OCI-LY1 (cell line): Measurements from ENCODE around the gene HTR1E.
"Not testable (repeated sequence)": the region's sequence is repeated elsewhere in the genome, so short reads cannot be mapped to it uniquely, and the experiment has no call there.

ENCODE experiments used
- H2AFZ ChIP-seq: fragments of 200-600 bp; sonication (generic), shearing (Covaris generic); 2 replicates; pipeline ENCODE4 v1.6.0; 2014; ENCODE audit warnings: antibody characterized with exemption, mild to moderate bottlenecking, low read length
- H3F3A ChIP-seq: fragments of 200-600 bp; sonication (generic), shearing (Covaris generic); 2 replicates; pipeline ENCODE4 v1.6.0; 2014; ENCODE audit warnings: mild to moderate bottlenecking, antibody characterized with exemption, low read length, moderate library complexity; ENCODE audit not compliant: insufficient read depth
- H3K27ac ChIP-seq: fragments of 200-600 bp; sonication (generic); 2 replicates; pipeline ENCODE4 v1.5.1; 2014; ENCODE audit warnings: low read length, mixed run types, mild to moderate bottlenecking, low read depth; ENCODE audit not compliant: poor library complexity, severe bottlenecking
- H3K27me3 ChIP-seq: fragments of 200-600 bp; sonication (generic); 2 replicates; pipeline ENCODE4 v1.6.0; 2014; ENCODE audit warnings: antibody characterized with exemption, mild to moderate bottlenecking, low read length, moderate library complexity; ENCODE audit not compliant: insufficient read depth
- H3K36me3 ChIP-seq: fragments of 200-600 bp; sonication (generic); 2 replicates; pipeline ENCODE4 v1.6.1; 2014; ENCODE audit warnings: mild to moderate bottlenecking, antibody characterized with exemption, low read length, moderate library complexity, mixed read lengths; ENCODE audit not compliant: insufficient read depth
- H3K4me1 ChIP-seq: fragments of 200-600 bp; sonication (generic); 2 replicates; pipeline ENCODE4 v1.5.1; 2014; ENCODE audit warnings: mild to moderate bottlenecking, low read length, moderate library complexity; ENCODE audit not compliant: insufficient read depth, severe bottlenecking
- H3K4me2 ChIP-seq: fragments of 200-600 bp; sonication (generic), shearing (Covaris generic); 2 replicates; pipeline ENCODE4 v1.6.1; 2014; ENCODE audit warnings: low read length
- H3K4me3 ChIP-seq: fragments of 200-600 bp; sonication (generic); 2 replicates; pipeline ENCODE4 v1.5.1; 2014; ENCODE audit warnings: low read length, low read depth, mild to moderate bottlenecking, mixed read lengths; ENCODE audit not compliant: poor library complexity, severe bottlenecking
- H3K79me2 ChIP-seq: fragments of 200-600 bp; shearing (Covaris generic); 2 replicates; pipeline ENCODE4 v1.6.1; 2016; ENCODE audit warnings: mixed run types, low read length, mixed read lengths; ENCODE audit not compliant: insufficient read depth
- H3K9ac ChIP-seq: fragments of 200-600 bp; sonication (generic), shearing (Covaris generic); 2 replicates; pipeline ENCODE4 v1.6.1; 2014; ENCODE audit warnings: mild to moderate bottlenecking, low read length, mixed read lengths
- H3K9me2 ChIP-seq: fragments of 200-600 bp; sonication (generic), shearing (Covaris generic); 2 replicates; pipeline ENCODE4 v1.6.1; 2014; ENCODE audit warnings: low read depth, mild to moderate bottlenecking, low read length, mixed read lengths
- H3K9me3 ChIP-seq: fragments of 200-600 bp; shearing (Covaris generic); 2 replicates; pipeline ENCODE4 v1.6.1; 2014; ENCODE audit warnings: low read length, mixed read lengths
- H4K20me1 ChIP-seq: fragments of 200-600 bp; sonication (generic), shearing (Covaris generic); 2 replicates; pipeline ENCODE4 v1.6.0; 2016; ENCODE audit warnings: mild to moderate bottlenecking, low read length; ENCODE audit not compliant: insufficient read depth
- EZH2 ChIP-seq: fragments of 200-600 bp; sonication (generic), shearing (Covaris generic); IDR thresholded peaks from 2 replicates; pipeline ENCODE4 v1.8.0; 2017; ENCODE audit warnings: borderline replicate concordance, mixed run types, mild to moderate bottlenecking, antibody characterized with exemption, low read length, moderate library complexity, mixed read lengths
- TF ChIP-seq, protein P1 (sequence below): fragments of 200-600 bp; sonication (generic), shearing (Covaris generic); IDR thresholded peaks from 2 replicates; pipeline ENCODE4 v1.5.1; 2017; ENCODE audit warnings: mild to moderate bottlenecking, antibody characterized with exemption, low read length, moderate library complexity, mixed read lengths

Gene HTR1E, protein sequence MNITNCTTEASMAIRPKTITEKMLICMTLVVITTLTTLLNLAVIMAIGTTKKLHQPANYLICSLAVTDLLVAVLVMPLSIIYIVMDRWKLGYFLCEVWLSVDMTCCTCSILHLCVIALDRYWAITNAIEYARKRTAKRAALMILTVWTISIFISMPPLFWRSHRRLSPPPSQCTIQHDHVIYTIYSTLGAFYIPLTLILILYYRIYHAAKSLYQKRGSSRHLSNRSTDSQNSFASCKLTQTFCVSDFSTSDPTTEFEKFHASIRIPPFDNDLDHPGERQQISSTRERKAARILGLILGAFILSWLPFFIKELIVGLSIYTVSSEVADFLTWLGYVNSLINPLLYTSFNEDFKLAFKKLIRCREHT

DNA sequence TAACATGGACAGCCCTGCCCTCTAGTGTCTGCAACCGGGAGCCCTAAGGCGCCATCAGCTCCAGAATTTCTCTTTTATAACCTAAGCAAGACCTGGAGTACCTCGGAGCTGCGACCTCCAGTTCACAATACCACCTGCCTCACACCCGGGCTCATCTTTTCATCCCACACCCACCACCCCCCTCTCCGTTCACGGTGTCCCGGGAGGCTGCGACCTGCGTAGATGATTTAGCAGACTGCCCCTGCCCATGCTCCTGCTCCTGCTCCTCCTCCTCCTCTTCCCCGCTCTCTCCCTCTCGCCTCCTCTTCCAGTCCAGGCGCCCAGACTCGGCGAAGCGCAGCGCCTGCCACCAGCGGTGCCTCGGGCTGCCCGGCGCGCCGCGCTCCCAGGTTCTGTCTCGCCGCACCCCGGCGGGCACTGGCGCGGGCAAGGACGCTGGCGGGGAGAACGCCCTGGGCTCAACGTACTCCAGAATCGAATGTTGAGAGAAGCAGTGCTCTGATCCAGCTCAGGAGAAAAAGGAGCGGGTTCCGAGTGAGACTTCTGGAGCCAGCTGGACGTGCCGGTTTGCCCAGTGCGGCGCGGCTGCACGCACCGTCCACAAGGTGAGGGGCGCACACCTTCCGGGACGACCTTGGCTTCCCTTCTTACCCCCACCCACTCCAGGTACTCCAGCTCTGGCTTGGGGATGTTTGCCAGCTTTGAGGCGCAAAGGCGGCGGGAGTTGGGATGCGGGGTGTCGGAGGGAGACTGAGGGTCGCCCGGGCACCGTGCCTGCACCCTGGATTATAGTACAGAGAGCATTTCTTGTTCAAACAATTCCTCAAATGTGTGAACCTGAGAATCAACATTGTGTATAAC is at the start of gene HTR1E:
TSS of gene HTR1E (plus strand) at position 310 of the 861 bp plus-strand sequence. CDS start 77,807 bp downstream, outside the sequence.
- no peak within 1 kb of the TSS for H3K4me2 ChIP-seq

DNA sequence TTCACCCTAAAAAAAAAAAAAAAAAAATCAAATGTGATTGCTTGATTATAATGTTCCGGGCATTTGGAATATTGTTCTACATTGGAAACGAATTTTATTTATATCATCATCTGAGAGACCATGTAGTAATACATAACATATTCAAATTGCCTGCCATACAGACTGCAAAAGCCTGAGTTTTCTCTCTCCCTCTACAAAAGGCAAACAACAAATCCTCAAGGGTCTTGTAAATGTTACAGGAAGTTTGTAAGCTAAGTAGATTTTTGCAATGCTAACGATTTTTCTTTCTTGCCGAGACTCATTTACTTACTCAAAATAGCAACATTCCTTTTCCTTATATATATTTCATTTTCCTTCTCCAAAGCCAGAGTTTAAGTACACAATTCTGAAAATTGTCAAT is 49.0 kb upstream of the HTR1E start:
- no peaks in the 10 kb centered on the region for H3K36me3 ChIP-seq
- no peaks in the 10 kb centered on the region for H4K20me1 ChIP-seq
- H3K9me2 ChIP-seq = no peaks in the 10 kb centered on the region
- no peaks in the 10 kb centered on the region for H3F3A ChIP-seq
- no peak overlapping the region for H3K4me2 ChIP-seq
- no peak overlapping the region for H3K4me3 ChIP-seq
- TF ChIP-seq EZH2 = no peak
- TF ChIP-seq, protein P1, sequence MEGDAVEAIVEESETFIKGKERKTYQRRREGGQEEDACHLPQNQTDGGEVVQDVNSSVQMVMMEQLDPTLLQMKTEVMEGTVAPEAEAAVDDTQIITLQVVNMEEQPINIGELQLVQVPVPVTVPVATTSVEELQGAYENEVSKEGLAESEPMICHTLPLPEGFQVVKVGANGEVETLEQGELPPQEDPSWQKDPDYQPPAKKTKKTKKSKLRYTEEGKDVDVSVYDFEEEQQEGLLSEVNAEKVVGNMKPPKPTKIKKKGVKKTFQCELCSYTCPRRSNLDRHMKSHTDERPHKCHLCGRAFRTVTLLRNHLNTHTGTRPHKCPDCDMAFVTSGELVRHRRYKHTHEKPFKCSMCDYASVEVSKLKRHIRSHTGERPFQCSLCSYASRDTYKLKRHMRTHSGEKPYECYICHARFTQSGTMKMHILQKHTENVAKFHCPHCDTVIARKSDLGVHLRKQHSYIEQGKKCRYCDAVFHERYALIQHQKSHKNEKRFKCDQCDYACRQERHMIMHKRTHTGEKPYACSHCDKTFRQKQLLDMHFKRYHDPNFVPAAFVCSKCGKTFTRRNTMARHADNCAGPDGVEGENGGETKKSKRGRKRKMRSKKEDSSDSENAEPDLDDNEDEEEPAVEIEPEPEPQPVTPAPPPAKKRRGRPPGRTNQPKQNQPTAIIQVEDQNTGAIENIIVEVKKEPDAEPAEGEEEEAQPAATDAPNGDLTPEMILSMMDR = no peak
- H3K9me3 ChIP-seq = no peaks in the 10 kb centered on the region
- H3K79me2 ChIP-seq = no peaks in the 10 kb centered on the region
- H3K9ac ChIP-seq = no peak overlapping the region
- H2AFZ ChIP-seq = no peak overlapping the region
- H3K27ac ChIP-seq = no peak overlapping the region
- no peaks in the 10 kb centered on the region for H3K4me1 ChIP-seq
- H3K27me3 ChIP-seq = no peaks in the 10 kb centered on the region

More for the DNA sequence above, at the start of gene HTR1E:
- H3F3A ChIP-seq = no peaks in the 10 kb centered on the region
- TF ChIP-seq EZH2 = no peak
- TF ChIP-seq, protein P1 = peak; percentile 48
- H3K27ac ChIP-seq = no peak within 1 kb of the TSS
- H3K79me2 ChIP-seq = no peaks in the 10 kb centered on the region
- H4K20me1 ChIP-seq = no peaks in the 10 kb centered on the region
- H3K9me3 ChIP-seq = no peaks in the 10 kb centered on the region
- H3K4me1 ChIP-seq = no peaks in the 10 kb centered on the region
- no peak within 1 kb of the TSS for H3K9ac ChIP-seq
- no peak within 1 kb of the TSS for H2AFZ ChIP-seq
- H3K4me3 ChIP-seq = no peak within 1 kb of the TSS
- no peaks in the 10 kb centered on the region for H3K36me3 ChIP-seq
- no peaks in the 10 kb centered on the region for H3K27me3 ChIP-seq
- no peaks in the 10 kb centered on the region for H3K9me2 ChIP-seq

DNA sequence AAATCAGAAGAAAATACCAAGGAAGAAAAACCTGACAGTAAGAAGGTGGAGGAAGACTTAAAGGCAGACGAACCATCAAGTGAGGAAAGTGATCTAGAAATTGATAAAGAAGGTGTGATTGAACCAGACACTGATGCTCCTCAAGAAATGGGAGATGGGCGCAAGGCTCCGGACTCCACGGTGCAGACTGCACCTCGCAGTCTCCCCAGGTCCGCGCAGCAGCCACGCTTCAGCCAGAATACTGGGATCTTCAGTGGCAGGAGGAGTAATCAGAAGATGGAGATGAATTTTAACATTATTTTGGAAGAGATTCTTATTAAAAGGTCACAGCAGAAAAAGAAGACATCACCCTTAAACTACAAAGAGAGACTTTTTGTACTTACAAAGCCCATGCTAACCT is 40.1 kb upstream of the HTR1E start:
- H3K36me3 ChIP-seq, H3F3A ChIP-seq, H2AFZ ChIP-seq, H3K79me2 ChIP-seq, H3K27me3 ChIP-seq, H3K4me2 ChIP-seq, H4K20me1 ChIP-seq, H3K27ac ChIP-seq, H3K4me3 ChIP-seq, H3K9me3 ChIP-seq, H3K9me2 ChIP-seq, H3K4me1 ChIP-seq, H3K9ac ChIP-seq: not testable (repeated sequence)
